Activated B cell treated with CpG ODN at 0.5 μM for 24 hours (primary cell): ENCODE measurements around the gene USB1. TPM values are rescaled to one million over a fixed set of nuclear protein-coding genes. Genes with fewer than 3 reads are reported as not detected.
A peak's percentile ranks its signal among the peaks of the same experiment; 100 is the strongest.

Experiments
- ATAC-seq: fragments of 200-7000 bp; cut with Tn5 transposase; one replicate; pipeline ENCODE4 v1.10.0; 2021; ENCODE audit warnings: low read depth, mild to moderate bottlenecking, moderate library complexity
- CTCF ChIA-PET: fragments of 350-600 bp; sonication (Branson Sonifier 250); formaldehyde crosslinking; loops from one replicate; lab custom pipeline; 2021; ENCODE audit warnings: antibody characterized with exemption; lab: Charles Lee
- POLR2A ChIA-PET: fragments of 350-600 bp; sonication (Branson Sonifier 250); formaldehyde crosslinking; loops from one replicate; lab custom pipeline; 2021; ENCODE audit warnings: antibody characterized with exemption; lab: Charles Lee
- DNase-seq: peaks from one replicate; pipeline ENCODE4 v3.0.0; 2022
- H3K27ac Mint-ChIP-seq: one replicate; pipeline ENCODE4 v1.8.0; 2020; ENCODE audit warnings: mixed read lengths
- H3K27me3 Mint-ChIP-seq: one replicate; pipeline ENCODE4 v1.8.0; 2021; ENCODE audit warnings: mixed read lengths
- H3K36me3 Mint-ChIP-seq: one replicate; pipeline ENCODE4 v1.8.0; 2021; ENCODE audit warnings: low read depth, mixed read lengths
- H3K4me1 Mint-ChIP-seq: one replicate; pipeline ENCODE4 v1.8.0; 2021; ENCODE audit warnings: mixed read lengths
- H3K4me3 Mint-ChIP-seq: one replicate; pipeline ENCODE4 v1.8.0; 2020; ENCODE audit warnings: mild to moderate bottlenecking, mixed read lengths
- H3K9me3 Mint-ChIP-seq: one replicate; pipeline ENCODE4 v1.8.0; 2020; ENCODE audit warnings: mixed read lengths
- CTCF ChIP-seq: fragments of 200-600 bp; IDR thresholded peaks from one replicate; pipeline ENCODE4 v1.8.0; 2022; ENCODE audit warnings: antibody characterized with exemption, mild to moderate bottlenecking
- intact Hi-C: fragments of 100-400 bp; cut with micrococcal nuclease; formaldehyde crosslinking; loops from one replicate; pipeline ENCODE4 v1.15.1; 2024
- total RNA-seq: library from RNA; stranded (reverse); gene quantifications from 2 replicates; pipeline ENCODE4 v1.2.3, GENCODE V29; 2022

The USB1 gene
- total RNA-seq, 1 donor from 2014 or later, result 40.7 TPM

GRCh38 chr16:57997176-57997527, 4.1 kb upstream of the USB1 start:
- Mint-ChIP-seq H3K9me3 (no peaks in the 10 kb centered on the region), H3K27ac (no peak overlapping the region), H3K27me3 (no peaks in the 10 kb centered on the region), H3K36me3 (peaks cover 34% of the 10 kb centered on the region), H3K4me1 (peaks cover 35% of the 10 kb centered on the region), H3K4me3 (no peak overlapping the region)
- CTCF ChIA-PET, result no interaction called here
- intact Hi-C loops, result no loop called here
- ATAC-seq (no peak), DNase-seq (no peak)
- TF ChIP-seq CTCF, result no peak
- POLR2A ChIA-PET, result no interaction called here

GRCh38 chr16:57997528-57998265, 3.5 kb upstream of the USB1 start:
- Mint-ChIP-seq H3K4me1 (peaks cover 35% of the 10 kb centered on the region), H3K36me3 (peaks cover 37% of the 10 kb centered on the region), H3K27ac (no peak overlapping the region), H3K4me3 (no peak overlapping the region), H3K9me3 (no peaks in the 10 kb centered on the region), H3K27me3 (no peaks in the 10 kb centered on the region)
- TF ChIP-seq CTCF, result no peak
- intact Hi-C loops, result no loop called here
- ATAC-seq (no peak), DNase-seq (no peak)
- ChIA-PET CTCF (no interaction called here), POLR2A (no interaction called here)

- ATAC-seq, result no peak
- peaks cover 37% of the 10 kb centered on the region for H3K4me1 Mint-ChIP-seq
- no peak overlapping the region for H3K4me3 Mint-ChIP-seq
- POLR2A ChIA-PET, result no interaction called here
- H3K27ac Mint-ChIP-seq, result no peak overlapping the region
- intact Hi-C loops, result no loop called here
- DNase-seq, result no peak
- TF ChIP-seq CTCF, result no peak
- no peaks in the 10 kb centered on the region for H3K9me3 Mint-ChIP-seq
- H3K36me3 Mint-ChIP-seq, result peaks cover 44% of the 10 kb centered on the region
- CTCF ChIA-PET, result no interaction called here
- H3K27me3 Mint-ChIP-seq, result no peaks in the 10 kb centered on the region
These were observed 2.7 kb upstream of the USB1 start for GRCh38 chr16:57998486-57998885.

- ChIA-PET CTCF (no interaction called here), POLR2A (interaction anchor here (1.3 kb wide), 1 partner anchor 8 kb away, joined by 3 read pairs; no protein-coding TSS in a partner anchor)
- TF ChIP-seq CTCF, result no peak
These were observed 2.2 kb upstream of the USB1 start for GRCh38 chr16:57998992-57999365.

GRCh38 chr16:57999366-57999970, 1.7 kb upstream of the USB1 start:
- H3K9me3 Mint-ChIP-seq, result no peaks in the 10 kb centered on the region
- H3K36me3 Mint-ChIP-seq, result peaks cover 51% of the 10 kb centered on the region
- H3K4me1 Mint-ChIP-seq, result peaks cover 43% of the 10 kb centered on the region
- intact Hi-C loops, result no loop called here
- ATAC-seq (no peak), DNase-seq (no peak)
- peak overlapping the region; percentile 80 for H3K4me3 Mint-ChIP-seq
- peak overlapping the region; percentile 76 for H3K27ac Mint-ChIP-seq
- CTCF ChIA-PET, result interaction anchor here (0.8 to 2.7 kb wide), 3 partner anchors 14 to 100 kb away, joined by 3 to 11 read pairs (median 4); no protein-coding TSS in a partner anchor
- POLR2A ChIA-PET, result interaction anchor here (1.2 to 1.6 kb wide), 3 partner anchors 8 to 631 kb away, joined by 3 to 6 read pairs (median 5); partner anchors contain the start of gene CNOT1
- TF ChIP-seq CTCF, result no peak
- no peaks in the 10 kb centered on the region for H3K27me3 Mint-ChIP-seq

More at GRCh38 chr16:57998992-57999365, 2.2 kb upstream of the USB1 start:
- Mint-ChIP-seq H3K4me3 (peak overlapping the region; percentile 80), H3K27ac (peak overlapping the region; percentile 76), H3K9me3 (no peaks in the 10 kb centered on the region), H3K36me3 (peaks cover 47% of the 10 kb centered on the region), H3K27me3 (no peaks in the 10 kb centered on the region), H3K4me1 (peaks cover 39% of the 10 kb centered on the region)
- intact Hi-C loops, result no loop called here
- no peak for ATAC-seq
- no peak for DNase-seq
